ENCODE data around the gene TBC1D2.
A peak's percentile ranks its signal among the peaks of the same experiment; 100 is the strongest.

Gene TBC1D2

DNA sequence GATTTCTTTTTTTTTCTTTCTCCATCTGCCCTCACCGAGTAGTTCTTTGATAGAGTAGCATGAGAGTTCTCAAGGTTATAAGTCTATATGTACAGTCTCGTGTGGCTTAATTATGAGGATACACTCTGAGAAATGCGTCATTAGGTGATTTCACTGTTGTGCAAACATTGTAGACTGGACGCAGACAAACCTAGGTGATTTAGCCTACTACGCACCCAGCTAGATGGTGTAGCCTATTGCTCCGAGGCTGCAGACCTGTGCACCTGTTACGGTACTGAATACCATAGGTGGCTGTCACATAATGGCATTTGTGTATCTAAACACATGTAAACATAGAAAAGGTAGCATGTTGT, 36.1 kb downstream of the TBC1D2 start (continued):
- TF ChIP-seq, protein P1, sequence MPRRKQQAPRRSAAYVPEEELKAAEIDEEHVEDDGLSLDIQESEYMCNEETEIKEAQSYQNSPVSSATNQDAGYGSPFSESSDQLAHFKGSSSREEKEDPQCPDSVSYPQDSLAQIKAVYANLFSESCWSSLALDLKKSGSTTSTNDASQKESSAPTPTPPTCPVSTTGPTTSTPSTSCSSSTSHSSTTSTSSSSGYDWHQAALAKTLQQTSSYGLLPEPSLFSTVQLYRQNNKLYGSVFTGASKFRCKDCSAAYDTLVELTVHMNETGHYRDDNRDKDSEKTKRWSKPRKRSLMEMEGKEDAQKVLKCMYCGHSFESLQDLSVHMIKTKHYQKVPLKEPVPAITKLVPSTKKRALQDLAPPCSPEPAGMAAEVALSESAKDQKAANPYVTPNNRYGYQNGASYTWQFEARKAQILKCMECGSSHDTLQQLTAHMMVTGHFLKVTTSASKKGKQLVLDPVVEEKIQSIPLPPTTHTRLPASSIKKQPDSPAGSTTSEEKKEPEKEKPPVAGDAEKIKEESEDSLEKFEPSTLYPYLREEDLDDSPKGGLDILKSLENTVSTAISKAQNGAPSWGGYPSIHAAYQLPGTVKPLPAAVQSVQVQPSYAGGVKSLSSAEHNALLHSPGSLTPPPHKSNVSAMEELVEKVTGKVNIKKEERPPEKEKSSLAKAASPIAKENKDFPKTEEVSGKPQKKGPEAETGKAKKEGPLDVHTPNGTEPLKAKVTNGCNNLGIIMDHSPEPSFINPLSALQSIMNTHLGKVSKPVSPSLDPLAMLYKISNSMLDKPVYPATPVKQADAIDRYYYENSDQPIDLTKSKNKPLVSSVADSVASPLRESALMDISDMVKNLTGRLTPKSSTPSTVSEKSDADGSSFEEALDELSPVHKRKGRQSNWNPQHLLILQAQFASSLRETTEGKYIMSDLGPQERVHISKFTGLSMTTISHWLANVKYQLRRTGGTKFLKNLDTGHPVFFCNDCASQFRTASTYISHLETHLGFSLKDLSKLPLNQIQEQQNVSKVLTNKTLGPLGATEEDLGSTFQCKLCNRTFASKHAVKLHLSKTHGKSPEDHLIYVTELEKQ (tag by site-specific recombination; IDR thresholded peaks at IDR 0.05; ENCODE audit: borderline replicate concordance), result no peak

DNA sequence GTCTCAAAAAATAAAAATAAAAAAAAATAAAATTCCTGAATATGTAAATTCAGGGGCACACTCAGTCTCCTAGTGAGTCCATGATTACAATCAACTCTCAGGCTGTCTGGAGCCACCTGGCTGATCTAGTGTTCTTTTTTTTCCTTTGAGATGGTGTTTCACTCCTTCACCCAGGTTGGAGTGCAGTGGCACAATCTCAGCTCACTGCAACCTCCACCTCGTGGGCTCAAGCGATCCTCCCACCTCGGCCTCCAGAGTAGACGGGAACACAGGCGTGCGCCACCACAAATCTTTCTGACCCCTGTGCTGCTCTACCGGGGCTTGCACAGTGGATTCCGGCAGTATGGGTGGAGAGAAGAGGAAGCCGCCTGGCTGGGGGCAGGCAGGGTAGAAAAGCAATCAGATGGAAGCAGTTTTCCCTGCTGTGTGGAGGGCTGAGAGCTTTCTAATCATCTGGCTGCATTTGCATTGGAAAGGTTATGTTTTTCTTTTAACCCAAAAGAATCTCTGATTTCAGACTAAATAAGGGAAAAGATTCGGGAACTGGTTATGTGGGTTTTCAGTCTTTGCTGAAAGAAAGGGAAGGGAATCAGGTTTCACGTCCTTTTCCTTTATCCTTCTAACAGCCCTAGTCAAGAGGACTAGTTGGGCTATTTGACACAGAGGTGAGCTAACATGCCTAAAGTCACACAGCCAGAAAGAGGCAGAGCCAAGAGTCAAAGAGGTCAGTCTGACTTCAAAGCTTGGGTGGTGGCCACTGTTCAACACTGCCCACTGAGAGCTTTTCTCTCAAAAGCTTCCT, 36.7 kb downstream of the TBC1D2 start:
- Histone ChIP-seq H3K4me3 (ENCODE audit: low read depth, low read length) (no peak overlapping the region), H3K36me3 (ENCODE audit: control insufficient read depth in 2 of 2, insufficient read depth in 1 of 2, low read length in 2 of 2) (no peaks in the 10 kb centered on the region), H3K4me1 (ENCODE audit: control insufficient read depth, insufficient read depth, low read length) (no peaks in the 10 kb centered on the region), H3K27ac (ENCODE audit: extremely low read depth, low read depth, low read length) (no peak overlapping the region), H3K9me3 (ENCODE audit: control insufficient read depth, insufficient read depth, low read depth, low read length) (no peaks in the 10 kb centered on the region)
- CTCF ChIA-PET, result interaction anchor here (0.9 kb wide), 1 partner anchor 38 kb away, joined by 3 read pairs; no protein-coding TSS in a partner anchor
- TF ChIP-seq ZNF157 (tag by site-specific recombination; IDR thresholded peaks at IDR 0.05), result no peak
- peak; percentile 47; the same call in 1 of the 2 replicates for TF ChIP-seq ZIC2 (tag by site-specific recombination; IDR thresholded peaks at IDR 0.05)
- POLR2A ChIA-PET, result no interaction called here

DNA sequence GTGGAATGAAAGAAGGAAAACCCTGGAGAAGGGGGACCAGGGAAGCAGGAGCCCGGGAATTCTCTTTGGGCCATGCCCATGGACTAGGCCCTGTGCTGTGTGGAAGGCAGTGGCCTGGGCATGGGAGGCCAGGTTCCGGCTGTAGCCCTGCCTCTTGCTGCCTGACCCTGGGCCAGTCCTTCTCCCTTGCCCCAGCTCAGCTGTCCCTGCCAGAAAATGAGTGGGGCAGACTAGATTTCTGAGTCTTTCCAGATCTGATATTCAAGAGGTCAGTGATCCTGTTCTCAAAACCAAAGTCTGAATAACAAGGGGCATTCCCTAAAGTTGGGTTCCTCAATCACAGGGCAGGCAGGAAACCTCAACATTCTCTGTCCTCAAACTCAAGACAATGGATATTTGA, 38.2 kb downstream of the TBC1D2 start:
- Histone ChIP-seq H3K27ac (ENCODE audit: extremely low read depth, low read depth, low read length) (no peak overlapping the region), H3K36me3 (ENCODE audit: control insufficient read depth in 2 of 2, insufficient read depth in 1 of 2, low read length in 2 of 2) (no peaks in the 10 kb centered on the region), H3K4me1 (ENCODE audit: control insufficient read depth, insufficient read depth, low read length) (no peaks in the 10 kb centered on the region), H3K4me3 (ENCODE audit: low read depth, low read length) (no peak overlapping the region), H3K9me3 (ENCODE audit: control insufficient read depth, insufficient read depth, low read depth, low read length) (no peaks in the 10 kb centered on the region)
- CTCF ChIA-PET, result no interaction called here
- no peak for TF ChIP-seq ZNF239 (tag by site-specific recombination; IDR thresholded peaks at IDR 0.05)
- TF ChIP-seq ZNF274 (IDR thresholded peaks at IDR 0.05; ENCODE audit: low read length), result no peak
- TF ChIP-seq ZNF274 (tag by site-specific recombination; IDR thresholded peaks at IDR 0.05; ENCODE audit: borderline replicate concordance), result no peak
- no peak for TF ChIP-seq ZNF157 (tag by site-specific recombination; IDR thresholded peaks at IDR 0.05)
- no peak for TF ChIP-seq ZNF174 (tag by site-specific recombination; IDR thresholded peaks at IDR 0.05)
- no peak for TF ChIP-seq ZBTB1 (tag by site-specific recombination; IDR thresholded peaks at IDR 0.05)
- no peak for TF ChIP-seq ZNF354C (tag by site-specific recombination; IDR thresholded peaks at IDR 0.05; ENCODE audit: borderline replicate concordance, low read depth)
- no peak for TF ChIP-seq ZBTB8A (tag by site-specific recombination; IDR thresholded peaks at IDR 0.05)
- no peak for TF ChIP-seq ZNF654 (tag by site-specific recombination; IDR thresholded peaks at IDR 0.05; ENCODE audit: low read depth)
- TF ChIP-seq KLF9 (tag by site-specific recombination; IDR thresholded peaks at IDR 0.05; ENCODE audit: low read depth), result no peak
- TF ChIP-seq ZNF777 (tag by site-specific recombination; IDR thresholded peaks at IDR 0.05; ENCODE audit: borderline replicate concordance), result no peak
- no peak for TF ChIP-seq KLF16 (tag by site-specific recombination; IDR thresholded peaks at IDR 0.05)
- TF ChIP-seq ZNF76 (tag by site-specific recombination; IDR thresholded peaks at IDR 0.05; ENCODE audit: borderline replicate concordance, low read depth), result no peak
- TF ChIP-seq MYNN (tag by site-specific recombination; IDR thresholded peaks at IDR 0.05; ENCODE audit: borderline replicate concordance), result no peak
- TF ChIP-seq ZNF132 (tag by site-specific recombination; IDR thresholded peaks at IDR 0.05; ENCODE audit: borderline replicate concordance), result no peak
- TF ChIP-seq, protein P2, sequence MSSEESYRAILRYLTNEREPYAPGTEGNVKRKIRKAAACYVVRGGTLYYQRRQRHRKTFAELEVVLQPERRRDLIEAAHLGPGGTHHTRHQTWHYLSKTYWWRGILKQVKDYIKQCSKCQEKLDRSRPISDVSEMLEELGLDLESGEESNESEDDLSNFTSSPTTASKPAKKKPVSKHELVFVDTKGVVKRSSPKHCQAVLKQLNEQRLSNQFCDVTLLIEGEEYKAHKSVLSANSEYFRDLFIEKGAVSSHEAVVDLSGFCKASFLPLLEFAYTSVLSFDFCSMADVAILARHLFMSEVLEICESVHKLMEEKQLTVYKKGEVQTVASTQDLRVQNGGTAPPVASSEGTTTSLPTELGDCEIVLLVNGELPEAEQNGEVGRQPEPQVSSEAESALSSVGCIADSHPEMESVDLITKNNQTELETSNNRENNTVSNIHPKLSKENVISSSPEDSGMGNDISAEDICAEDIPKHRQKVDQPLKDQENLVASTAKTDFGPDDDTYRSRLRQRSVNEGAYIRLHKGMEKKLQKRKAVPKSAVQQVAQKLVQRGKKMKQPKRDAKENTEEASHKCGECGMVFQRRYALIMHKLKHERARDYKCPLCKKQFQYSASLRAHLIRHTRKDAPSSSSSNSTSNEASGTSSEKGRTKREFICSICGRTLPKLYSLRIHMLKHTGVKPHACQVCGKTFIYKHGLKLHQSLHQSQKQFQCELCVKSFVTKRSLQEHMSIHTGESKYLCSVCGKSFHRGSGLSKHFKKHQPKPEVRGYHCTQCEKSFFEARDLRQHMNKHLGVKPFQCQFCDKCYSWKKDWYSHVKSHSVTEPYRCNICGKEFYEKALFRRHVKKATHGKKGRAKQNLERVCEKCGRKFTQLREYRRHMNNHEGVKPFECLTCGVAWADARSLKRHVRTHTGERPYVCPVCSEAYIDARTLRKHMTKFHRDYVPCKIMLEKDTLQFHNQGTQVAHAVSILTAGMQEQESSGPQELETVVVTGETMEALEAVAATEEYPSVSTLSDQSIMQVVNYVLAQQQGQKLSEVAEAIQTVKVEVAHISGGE (tag by site-specific recombination; conservative IDR thresholded peaks at IDR 0.05; ENCODE audit: low read depth), result no peak
- TF ChIP-seq ZNF394 (tag by site-specific recombination; IDR thresholded peaks at IDR 0.05; ENCODE audit: borderline replicate concordance), result no peak
- POLR2A ChIA-PET, result no interaction called here
